Neural cell (in vitro differentiated cells): ENCODE measurements around the gene LYZL6.

ENCODE experiments used
- EP300 ChIP-seq: fragments of 450-650 bp; conservative IDR thresholded peaks from 2 replicates; pipeline ENCODE4 v1.6.1; 2014; ENCODE audit warnings: antibody characterized with exemption, mild to moderate bottlenecking, moderate library complexity; ENCODE audit not compliant: poor library complexity, severe bottlenecking
- MXI1 ChIP-seq: fragments of 450-650 bp; conservative IDR thresholded peaks from 2 replicates; pipeline ENCODE4 v1.6.1; 2014; ENCODE audit warnings: antibody characterized with exemption, mild to moderate bottlenecking; ENCODE audit not compliant: poor library complexity, severe bottlenecking
- POLR2AphosphoS5 ChIP-seq: IDR thresholded peaks from 2 replicates; pipeline ENCODE4 v1.6.1; 2012
- RAD21 ChIP-seq: fragments of 450-650 bp; conservative IDR thresholded peaks from 2 replicates; pipeline ENCODE4 v1.6.1; 2014; ENCODE audit warnings: antibody characterized with exemption, mild to moderate bottlenecking, moderate library complexity
- TAF1 ChIP-seq: IDR thresholded peaks from 2 replicates; pipeline ENCODE4 v1.6.1; 2012; ENCODE audit warnings: low read depth
- TF ChIP-seq, protein P1 (sequence below): fragments of 450-650 bp; IDR thresholded peaks from 2 replicates; pipeline ENCODE4 v1.5.1; 2014; ENCODE audit warnings: antibody characterized with exemption, mild to moderate bottlenecking, moderate library complexity; ENCODE audit not compliant: poor library complexity, severe bottlenecking

DNA sequence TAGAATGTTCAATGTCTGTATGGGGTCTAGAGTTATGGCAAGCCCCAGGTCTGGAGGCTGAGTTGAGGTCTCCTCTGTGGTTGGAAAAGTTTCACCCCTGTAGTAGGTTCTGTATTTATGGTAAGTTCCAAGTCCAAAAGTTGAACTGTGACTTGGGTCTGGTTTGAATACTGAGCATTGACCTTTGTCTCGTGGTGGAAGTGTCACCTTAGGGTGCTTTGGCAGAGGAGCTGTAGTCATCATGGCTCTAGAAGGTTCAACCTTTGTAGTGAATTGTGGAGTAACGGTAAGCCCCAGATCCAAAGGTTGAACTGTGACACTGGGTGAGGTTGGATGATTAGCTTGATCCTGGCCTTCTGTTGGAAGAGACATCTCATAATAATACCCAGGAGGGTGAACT is 30.6 kb downstream of the LYZL6 start:
- TF ChIP-seq POLR2AphosphoS5 (no peak), RAD21 (no peak), EP300 (no peak), TAF1 (no peak), MXI1 (no peak)
- TF ChIP-seq, protein P1, sequence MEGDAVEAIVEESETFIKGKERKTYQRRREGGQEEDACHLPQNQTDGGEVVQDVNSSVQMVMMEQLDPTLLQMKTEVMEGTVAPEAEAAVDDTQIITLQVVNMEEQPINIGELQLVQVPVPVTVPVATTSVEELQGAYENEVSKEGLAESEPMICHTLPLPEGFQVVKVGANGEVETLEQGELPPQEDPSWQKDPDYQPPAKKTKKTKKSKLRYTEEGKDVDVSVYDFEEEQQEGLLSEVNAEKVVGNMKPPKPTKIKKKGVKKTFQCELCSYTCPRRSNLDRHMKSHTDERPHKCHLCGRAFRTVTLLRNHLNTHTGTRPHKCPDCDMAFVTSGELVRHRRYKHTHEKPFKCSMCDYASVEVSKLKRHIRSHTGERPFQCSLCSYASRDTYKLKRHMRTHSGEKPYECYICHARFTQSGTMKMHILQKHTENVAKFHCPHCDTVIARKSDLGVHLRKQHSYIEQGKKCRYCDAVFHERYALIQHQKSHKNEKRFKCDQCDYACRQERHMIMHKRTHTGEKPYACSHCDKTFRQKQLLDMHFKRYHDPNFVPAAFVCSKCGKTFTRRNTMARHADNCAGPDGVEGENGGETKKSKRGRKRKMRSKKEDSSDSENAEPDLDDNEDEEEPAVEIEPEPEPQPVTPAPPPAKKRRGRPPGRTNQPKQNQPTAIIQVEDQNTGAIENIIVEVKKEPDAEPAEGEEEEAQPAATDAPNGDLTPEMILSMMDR: no peak
